HG02759 (cell line): ENCODE data around the gene TRAF2.
"Not testable (repeated sequence)": the region's sequence is repeated elsewhere in the genome, so short reads cannot be mapped to it uniquely, and the experiment has no call there.

Source experiments
- ATAC-seq: cut with Tn5 transposase; IDR thresholded peaks from one replicate; pipeline ENCODE4 v1.9.1; 2021; ENCODE audit warnings: mild to moderate bottlenecking, moderate library complexity; ENCODE audit not compliant: unreplicated experiment

The TRAF2 gene

DNA sequence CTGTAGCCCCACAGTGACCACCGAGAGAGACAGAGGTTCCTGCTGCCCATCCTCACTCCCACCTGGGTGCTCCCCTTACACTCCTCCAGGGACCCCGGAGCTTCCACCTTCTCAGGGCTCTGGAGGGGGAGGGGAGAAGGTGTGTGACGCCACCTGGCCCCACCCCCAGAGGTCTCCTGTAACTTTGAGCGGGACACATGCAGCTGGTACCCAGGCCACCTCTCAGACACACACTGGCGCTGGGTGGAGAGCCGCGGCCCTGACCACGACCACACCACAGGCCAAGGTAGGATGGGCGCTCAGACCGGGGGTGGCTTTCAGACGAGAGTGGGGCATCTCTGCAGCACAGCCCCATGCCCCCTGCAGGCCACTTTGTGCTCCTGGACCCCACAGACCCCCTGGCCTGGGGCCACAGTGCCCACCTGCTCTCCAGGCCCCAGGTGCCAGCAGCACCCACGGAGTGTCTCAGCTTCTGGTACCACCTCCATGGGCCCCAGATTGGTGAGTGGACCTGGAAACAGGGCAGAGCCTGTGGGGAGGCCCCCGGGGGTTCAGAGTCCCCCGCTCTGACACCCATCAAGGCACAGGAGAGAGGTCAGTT, 29.7 kb upstream of the TRAF2 start:
- ATAC-seq, result no peak

DNA sequence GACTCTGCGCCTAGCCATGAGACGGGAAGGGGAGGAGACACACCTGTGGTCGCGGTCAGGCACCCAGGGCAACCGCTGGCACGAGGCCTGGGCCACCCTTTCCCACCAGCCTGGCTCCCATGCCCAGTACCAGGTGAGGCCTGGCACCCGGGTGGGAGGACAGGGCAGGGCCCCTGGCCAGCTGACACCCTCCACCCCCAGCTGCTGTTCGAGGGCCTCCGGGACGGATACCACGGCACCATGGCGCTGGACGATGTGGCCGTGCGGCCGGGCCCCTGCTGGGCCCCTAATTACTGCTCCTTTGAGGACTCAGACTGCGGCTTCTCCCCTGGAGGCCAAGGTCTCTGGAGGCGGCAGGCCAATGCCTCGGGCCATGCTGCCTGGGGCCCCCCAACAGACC, 29.1 kb upstream of the TRAF2 start:
- no peak for ATAC-seq

- no peak for ATAC-seq
Measured at GRCh38 chr9:136857581-136858412, 28.5 kb upstream of the TRAF2 start.

DNA sequence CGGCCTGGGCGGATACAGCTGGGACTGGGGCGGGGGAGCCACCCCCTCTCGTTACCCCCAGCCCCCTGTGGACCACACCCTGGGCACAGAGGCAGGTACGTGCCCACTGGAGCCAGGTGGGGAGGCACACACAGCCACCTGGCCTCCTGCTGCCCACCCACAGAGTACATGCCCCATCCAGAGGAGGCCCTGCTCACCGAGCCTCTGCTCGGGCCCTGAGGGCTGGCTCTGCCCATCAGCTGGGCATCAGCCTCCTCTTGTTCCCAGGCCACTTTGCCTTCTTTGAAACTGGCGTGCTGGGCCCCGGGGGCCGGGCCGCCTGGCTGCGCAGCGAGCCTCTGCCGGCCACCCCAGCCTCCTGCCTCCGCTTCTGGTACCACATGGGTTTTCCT, 27.9 kb upstream of the TRAF2 start:
- no peak for ATAC-seq

DNA sequence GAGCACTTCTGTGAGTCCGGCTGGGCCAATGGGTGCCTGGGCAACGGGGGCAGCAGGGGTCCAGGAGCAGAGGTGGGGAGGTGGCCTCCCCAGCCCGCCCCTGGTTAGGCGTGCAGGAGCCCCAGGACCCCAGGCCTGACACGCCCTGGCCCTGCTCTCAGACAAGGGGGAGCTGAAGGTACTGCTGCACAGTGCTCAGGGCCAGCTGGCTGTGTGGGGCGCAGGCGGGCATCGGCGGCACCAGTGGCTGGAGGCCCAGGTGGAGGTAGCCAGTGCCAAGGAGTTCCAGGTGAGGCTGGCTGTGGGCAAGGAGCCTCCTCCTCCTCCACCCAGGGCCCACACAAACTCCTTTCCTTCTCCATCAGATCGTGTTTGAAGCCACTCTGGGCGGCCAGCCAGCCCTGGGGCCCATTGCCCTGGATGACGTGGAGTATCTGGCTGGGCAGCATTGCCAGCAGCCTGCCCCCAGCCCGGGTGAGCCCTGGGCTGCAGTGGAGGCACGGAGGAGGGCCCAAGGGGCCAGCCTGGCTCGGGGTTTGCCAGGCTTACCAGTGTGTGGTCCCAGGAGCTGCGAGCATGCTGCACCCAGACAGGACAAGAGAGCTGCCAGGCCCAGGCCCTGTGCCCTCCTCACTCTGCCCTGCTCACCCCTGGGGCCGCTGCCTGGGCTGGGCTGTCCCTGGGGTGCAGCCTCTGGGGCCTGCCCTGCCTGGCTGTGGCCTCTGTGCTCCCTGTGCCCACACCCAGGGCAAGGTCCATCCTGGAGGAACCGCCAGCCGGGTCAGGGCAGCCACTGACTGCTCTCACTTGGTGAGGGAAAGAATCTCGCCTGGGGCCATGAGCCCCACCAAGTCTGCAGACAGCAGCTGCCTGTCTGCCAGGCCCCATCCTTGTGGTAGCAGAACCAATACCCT, 27.2 kb upstream of the TRAF2 start:
- ATAC-seq, result no peak

- ATAC-seq, result no peak
Measured at GRCh38 chr9:136860529-136860928, 25.8 kb upstream of the TRAF2 start.

- no peak for ATAC-seq
Measured at GRCh38 chr9:136860933-136861873, 25.1 kb upstream of the TRAF2 start.

DNA sequence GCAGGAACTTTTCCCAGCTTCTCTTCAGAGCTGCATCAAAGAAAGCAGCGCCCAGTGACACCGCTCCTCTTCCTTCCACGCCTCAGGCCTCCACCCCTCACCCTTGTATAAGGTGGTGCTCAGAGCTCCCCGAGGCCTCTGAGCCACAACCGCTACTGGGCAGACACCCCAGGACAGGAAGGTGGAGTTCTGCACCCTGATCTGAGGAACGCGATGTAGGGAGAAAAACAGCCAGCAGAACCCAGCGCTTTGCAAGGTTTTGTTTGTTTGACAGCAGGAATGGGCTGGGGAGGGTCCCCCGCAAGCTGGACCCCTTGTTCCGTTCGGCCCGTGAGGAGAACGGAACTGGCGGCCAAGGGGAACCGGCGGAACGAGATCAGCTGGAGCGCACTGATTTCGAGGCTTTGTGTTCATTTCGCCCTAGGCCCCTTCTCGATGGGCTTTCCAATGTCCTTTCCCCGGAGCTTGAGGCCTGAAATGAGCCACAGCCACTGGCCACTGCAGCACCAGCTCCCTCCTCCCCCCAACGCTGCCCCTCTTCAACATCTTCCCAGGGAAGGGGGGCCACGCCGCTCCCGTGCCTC, 24.4 kb upstream of the TRAF2 start:
- ATAC-seq, result no peak

- ATAC-seq, result no peak
Measured at GRCh38 chr9:136862849-136863622, 23.3 kb upstream of the TRAF2 start.

GRCh38 chr9:136863623-136864273, 22.6 kb upstream of the TRAF2 start:
- no peak for ATAC-seq

DNA sequence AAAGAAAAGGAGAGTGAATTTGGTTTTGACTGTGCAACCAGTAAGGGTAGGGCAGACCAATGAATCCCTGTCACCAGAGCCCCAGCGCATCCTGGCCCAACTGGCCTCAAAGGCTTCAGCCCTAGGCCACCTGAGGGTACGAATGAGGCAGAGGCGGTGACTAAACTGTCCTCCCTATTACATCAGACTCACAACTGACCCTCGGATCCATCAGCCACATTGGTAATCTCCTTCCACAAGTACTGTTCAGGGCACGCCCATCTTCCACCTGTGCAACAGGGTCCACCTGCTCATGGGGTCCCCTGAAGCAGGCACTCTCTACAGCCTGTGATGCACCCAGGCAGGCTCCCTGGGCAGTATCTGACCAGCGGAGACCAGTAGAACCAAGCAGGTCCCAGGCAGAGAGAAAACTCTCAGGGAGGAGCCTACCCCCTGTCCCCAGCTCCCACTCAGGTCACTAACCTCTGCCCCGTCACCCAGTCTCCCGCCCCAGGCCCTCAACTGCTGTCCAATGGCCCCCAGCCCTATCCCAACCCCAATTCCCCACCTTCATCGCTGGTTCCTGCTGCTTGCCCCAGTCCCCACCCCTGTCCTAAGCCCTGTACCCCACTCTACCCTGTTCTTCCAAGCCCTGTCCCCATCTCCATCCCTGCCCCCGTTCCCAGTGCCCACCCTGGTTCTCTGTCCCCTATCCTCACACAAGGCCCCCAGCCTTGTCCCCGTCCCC, 21.1 kb upstream of the TRAF2 start:
- ATAC-seq, result no peak

DNA sequence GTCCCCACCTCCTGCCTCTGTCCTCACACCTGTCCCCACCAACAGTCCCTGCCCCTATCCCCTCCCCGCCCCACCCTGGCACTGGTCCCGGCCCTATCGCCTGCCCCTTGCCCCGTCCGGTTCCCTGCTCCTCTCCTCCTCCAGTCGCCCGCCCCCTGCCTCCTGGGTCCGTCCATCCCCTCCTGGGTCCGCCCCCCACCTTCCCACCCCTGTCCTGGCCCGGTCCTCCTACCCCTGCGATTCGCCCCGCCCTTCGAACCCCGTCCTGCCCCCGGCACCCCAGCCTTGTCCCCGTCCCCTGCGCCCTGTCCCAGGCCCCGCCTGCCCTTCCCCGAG, 20.6 kb upstream of the TRAF2 start:
- ATAC-seq, result no peak

DNA sequence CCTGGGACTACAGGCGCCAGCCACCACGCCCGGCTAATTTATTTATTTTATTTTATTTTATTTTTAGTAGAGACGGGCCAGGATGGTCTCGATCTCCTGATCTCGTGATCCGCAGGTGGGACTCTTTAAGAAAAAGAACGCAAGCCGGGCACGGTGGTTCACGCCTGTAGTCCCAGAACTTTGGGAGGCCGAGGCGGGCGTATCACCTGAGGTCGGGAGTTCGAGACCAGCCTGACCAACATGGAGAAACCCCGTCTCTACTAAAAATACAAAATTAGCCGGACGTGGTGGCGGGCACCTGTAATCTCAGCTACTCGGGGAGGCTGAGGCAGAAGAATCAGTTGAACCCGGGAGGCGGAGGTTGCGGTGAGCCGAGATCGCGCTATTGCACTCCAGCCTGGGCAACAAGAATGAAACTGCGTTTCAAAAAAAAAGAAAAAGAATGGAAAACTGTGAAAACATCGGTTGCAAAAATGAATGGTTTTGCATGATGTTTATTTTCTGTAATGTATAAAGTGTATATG, 19.4 kb upstream of the TRAF2 start:
- ATAC-seq, result not testable (repeated sequence)

- no peak for ATAC-seq
Measured at GRCh38 chr9:136867480-136867879, 18.8 kb upstream of the TRAF2 start.

- ATAC-seq, result no peak
Measured at GRCh38 chr9:136867917-136868316, 18.4 kb upstream of the TRAF2 start.

DNA sequence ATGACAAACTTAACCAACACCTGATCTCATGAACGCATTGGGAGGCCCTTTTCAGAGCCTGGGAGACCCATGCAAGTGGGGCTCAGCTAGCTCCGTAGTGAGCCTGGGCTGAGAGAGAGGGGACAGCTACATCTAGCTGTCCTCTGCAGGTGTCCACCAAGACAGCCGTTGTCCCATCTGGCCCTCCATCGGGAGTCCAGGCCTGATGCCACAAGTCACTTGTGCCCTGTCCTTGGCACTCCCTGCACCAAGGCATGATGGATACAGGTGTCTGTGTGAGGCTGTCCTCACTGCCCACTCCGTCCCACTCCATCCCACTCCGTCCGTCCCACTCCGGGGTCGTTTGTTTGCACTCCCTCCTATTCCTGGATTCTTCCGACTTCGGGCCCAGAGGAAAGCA, 17.7 kb upstream of the TRAF2 start:
- no peak for ATAC-seq

- not testable (repeated sequence) for ATAC-seq
Measured at GRCh38 chr9:136869611-136870010, 16.7 kb upstream of the TRAF2 start.

DNA sequence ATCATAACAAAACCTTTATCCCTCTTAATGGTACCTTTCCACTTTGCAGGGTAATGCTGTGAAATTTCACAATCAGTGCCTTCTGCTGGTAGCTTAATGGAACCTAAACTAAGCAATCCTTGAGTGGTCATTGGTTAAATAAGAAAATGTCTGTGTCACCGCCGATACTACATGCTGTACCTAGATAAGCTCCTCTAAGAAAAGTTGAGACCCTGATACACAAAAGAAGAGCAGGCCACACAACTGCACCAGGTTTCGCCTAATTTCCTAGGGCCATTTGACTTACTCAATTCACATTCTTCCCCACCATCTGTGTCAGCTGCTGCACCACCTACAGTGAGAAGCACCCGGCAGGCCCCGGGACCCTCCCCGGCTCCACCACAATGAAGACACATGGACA, 11.2 kb upstream of the TRAF2 start:
- ATAC-seq, result no peak
